ENCODE results near the gene ELL. TPM values are rescaled to one million over a fixed set of nuclear protein-coding genes. Genes with fewer than 3 reads are reported as not detected.
A peak's percentile ranks its signal among the peaks of the same experiment; 100 is the strongest.

Gene ELL
- total RNA-seq, 2 experiments from 2014 or later = 22.9 to 33.7 TPM

- CTCF ChIA-PET = interaction anchor here (0.7 to 3.6 kb wide), 7 partner anchors 9 to 111 kb away, joined by 3 to 12 read pairs (median 4); partner anchors contain the start of genes ELL and REX1BD
- peak overlapping the region; percentile 86 for H3K27ac Mint-ChIP-seq
- H3K4me1 Mint-ChIP-seq = peaks cover 79% of the 10 kb centered on the region
- H3K27me3 Mint-ChIP-seq = no peaks in the 10 kb centered on the region
- H3K4me3 Mint-ChIP-seq = no peak overlapping the region
- peak; percentile 67 for DNase-seq
- no peak for ATAC-seq
- H3K9me3 Mint-ChIP-seq (ENCODE audit: low read depth) = no peaks in the 10 kb centered on the region
- H3K36me3 Mint-ChIP-seq = no peaks in the 10 kb centered on the region
Observed at GRCh38 chr19:18477042-18477779, 44.7 kb downstream of the ELL start.

DNA sequence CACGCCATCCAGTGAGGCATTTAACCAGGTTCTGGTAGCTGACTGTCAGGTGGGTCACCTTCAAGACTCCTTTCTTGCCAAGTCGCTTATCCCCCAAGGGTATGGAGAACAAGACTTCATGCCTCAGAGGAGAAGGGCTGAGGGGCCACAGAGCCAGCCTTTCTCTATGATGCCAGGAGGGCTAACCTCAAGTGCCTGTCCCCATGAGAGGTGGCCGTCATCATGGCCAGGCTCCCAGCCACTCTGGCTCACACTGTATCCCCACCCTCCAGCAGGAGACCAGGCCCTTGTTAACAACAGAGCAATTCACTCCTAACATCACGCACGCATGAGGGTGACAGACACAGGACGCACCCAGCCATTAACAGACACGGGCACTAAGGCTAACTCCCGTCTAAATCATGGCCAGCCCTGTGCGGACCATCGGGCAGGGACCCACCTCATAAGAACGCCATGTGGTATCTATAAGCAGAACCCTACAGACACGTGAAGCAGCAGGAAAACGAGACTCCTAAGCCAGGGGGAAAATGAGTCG lies 45.3 kb downstream of the ELL start:
- H3K4me1 Mint-ChIP-seq = peaks cover 75% of the 10 kb centered on the region
- DNase-seq = no peak
- H3K4me3 Mint-ChIP-seq = no peak overlapping the region
- H3K27me3 Mint-ChIP-seq = no peaks in the 10 kb centered on the region
- no peaks in the 10 kb centered on the region for H3K36me3 Mint-ChIP-seq
- no peaks in the 10 kb centered on the region for H3K9me3 Mint-ChIP-seq (ENCODE audit: low read depth)
- ATAC-seq = no peak
- peak overlapping the region; percentile 86 for H3K27ac Mint-ChIP-seq
- CTCF ChIA-PET = interaction anchor here (0.7 to 3.6 kb wide), 9 partner anchors 10 to 112 kb away, joined by 3 to 12 read pairs (median 4); partner anchors contain the start of genes ELL and REX1BD

- DNase-seq = no peak
- Mint-ChIP-seq H3K36me3 (no peaks in the 10 kb centered on the region), H3K4me3 (no peak overlapping the region), H3K27ac (peak overlapping the region; percentile 82), H3K4me1 (peaks cover 68% of the 10 kb centered on the region), H3K9me3 (ENCODE audit: low read depth) (no peaks in the 10 kb centered on the region), H3K27me3 (no peaks in the 10 kb centered on the region)
- CTCF ChIA-PET = interaction anchor here (1.0 to 3.6 kb wide), 7 partner anchors 11 to 112 kb away, joined by 3 to 12 read pairs (median 5); partner anchors contain the start of gene REX1BD
- ATAC-seq = no peak
Observed at GRCh38 chr19:18475762-18476331, 46.0 kb downstream of the ELL start.

DNA sequence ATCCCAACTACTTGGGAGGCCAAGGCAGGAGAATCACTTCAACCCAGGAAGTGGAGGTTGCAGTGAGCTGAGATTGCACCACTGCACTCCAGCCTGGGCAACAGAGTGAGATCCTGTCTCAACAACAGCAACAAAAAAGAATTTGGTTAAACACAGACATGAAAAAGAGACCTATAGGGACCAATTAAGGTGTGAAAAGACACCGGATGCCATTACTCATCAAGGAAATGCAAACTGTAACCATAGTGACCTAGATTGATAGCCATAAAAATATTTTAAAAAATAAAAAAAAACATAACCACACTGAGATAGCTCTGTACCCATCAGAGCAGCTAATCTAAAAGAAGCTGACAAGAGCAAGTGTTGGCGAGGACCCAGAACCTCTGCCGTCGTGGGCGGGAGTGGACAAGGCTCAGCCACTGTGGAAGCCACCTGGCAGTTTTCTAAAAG lies 46.8 kb downstream of the ELL start:
- ATAC-seq = peak; percentile 70
- CTCF ChIA-PET = interaction anchor here (0.9 to 3.6 kb wide), 5 partner anchors 11 to 119 kb away, joined by 3 to 12 read pairs (median 6); partner anchors contain the start of gene REX1BD
- H3K4me1 Mint-ChIP-seq = peaks cover 65% of the 10 kb centered on the region
- no peaks in the 10 kb centered on the region for H3K9me3 Mint-ChIP-seq (ENCODE audit: low read depth)
- no peaks in the 10 kb centered on the region for H3K36me3 Mint-ChIP-seq
- H3K27ac Mint-ChIP-seq = peak overlapping the region; percentile 82
- H3K27me3 Mint-ChIP-seq = no peaks in the 10 kb centered on the region
- no peak overlapping the region for H3K4me3 Mint-ChIP-seq
- no peak for DNase-seq

DNA sequence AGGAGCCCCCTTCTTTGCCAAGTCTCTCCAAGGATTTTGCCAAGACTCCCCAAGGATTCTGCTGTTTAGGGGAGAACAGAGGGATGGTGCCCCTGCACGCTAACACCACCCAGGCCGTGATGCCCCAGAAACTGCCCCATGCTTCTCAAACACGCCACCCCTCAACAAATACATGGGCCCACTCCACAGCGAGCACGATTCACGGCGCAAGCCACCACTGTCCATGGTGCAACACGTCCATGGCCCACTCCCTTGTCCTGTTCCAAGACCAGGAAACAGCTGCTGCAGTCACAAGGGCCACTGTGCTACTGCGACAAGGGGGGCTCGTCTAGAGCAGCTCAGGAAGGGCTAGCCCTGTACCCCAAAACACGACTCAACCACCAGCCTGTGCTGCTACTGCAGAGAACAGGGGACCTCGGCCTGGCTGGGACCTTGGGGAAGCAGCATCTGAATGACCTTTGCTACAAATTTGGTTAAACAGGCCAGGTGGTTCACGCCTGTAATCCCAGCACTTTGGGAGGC lies 47.4 kb downstream of the ELL start:
- CTCF ChIA-PET = interaction anchor here (0.6 to 3.6 kb wide), 10 partner anchors 12 to 120 kb away, joined by 3 to 12 read pairs (median 4); partner anchors contain the start of gene REX1BD
- H3K36me3 Mint-ChIP-seq = no peaks in the 10 kb centered on the region
- no peak for DNase-seq
- no peaks in the 10 kb centered on the region for H3K27me3 Mint-ChIP-seq
- H3K4me1 Mint-ChIP-seq = peaks cover 61% of the 10 kb centered on the region
- H3K27ac Mint-ChIP-seq = peak overlapping the region; percentile 71
- H3K9me3 Mint-ChIP-seq (ENCODE audit: low read depth) = no peaks in the 10 kb centered on the region
- ATAC-seq = no peak
- no peak overlapping the region for H3K4me3 Mint-ChIP-seq

GRCh38 chr19:18473706-18474087 lies 48.2 kb downstream of the ELL start:
- no peaks in the 10 kb centered on the region for H3K27me3 Mint-ChIP-seq
- no peak overlapping the region for H3K4me3 Mint-ChIP-seq
- peaks cover 54% of the 10 kb centered on the region for H3K4me1 Mint-ChIP-seq
- no peak for DNase-seq
- peak overlapping the region; percentile 34 for H3K27ac Mint-ChIP-seq
- H3K9me3 Mint-ChIP-seq (ENCODE audit: low read depth) = no peaks in the 10 kb centered on the region
- H3K36me3 Mint-ChIP-seq = no peaks in the 10 kb centered on the region
- CTCF ChIA-PET = interaction anchor here (0.6 to 5.0 kb wide), 9 partner anchors 13 to 374 kb away, joined by 3 to 24 read pairs (median 3); partner anchors contain the start of genes ELL and REX1BD
- ATAC-seq = no peak

DNA sequence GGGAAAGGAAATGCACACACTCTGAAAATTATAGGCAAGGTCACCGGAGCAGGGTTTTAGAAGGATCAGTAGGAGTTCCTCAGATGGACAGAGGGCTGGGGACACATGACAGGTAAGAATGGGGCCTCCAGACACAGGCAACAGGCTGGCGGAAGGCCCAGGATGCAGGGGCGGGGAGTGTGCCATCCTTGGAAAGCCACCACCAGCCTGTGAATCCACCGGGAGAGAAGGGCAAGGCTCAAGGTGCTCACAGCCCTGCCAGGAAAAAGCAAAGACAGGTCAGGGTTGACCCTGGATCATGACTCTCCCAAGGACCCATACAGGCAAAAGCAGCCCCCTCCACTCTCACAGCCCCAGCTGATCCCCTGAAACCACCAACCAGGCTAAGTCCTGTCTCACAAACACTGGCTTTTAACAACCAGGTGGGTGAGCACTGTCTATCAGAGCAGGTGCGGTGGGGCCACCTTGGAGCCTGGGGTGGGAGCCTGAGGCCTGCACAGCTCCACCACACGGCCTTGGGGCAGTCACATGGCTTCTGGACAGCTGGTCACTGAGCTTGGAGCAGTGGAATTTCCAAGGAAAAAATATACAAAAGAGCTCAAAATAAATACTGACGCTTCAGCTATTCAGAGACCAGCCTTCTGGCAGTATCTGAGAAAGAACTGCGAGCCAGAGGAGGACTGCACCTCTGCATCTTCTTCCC lies 48.7 kb downstream of the ELL start:
- Mint-ChIP-seq H3K27ac (peak overlapping the region; percentile 34), H3K4me1 (peaks cover 50% of the 10 kb centered on the region), H3K4me3 (no peak overlapping the region), H3K36me3 (no peaks in the 10 kb centered on the region), H3K9me3 (ENCODE audit: low read depth) (no peaks in the 10 kb centered on the region), H3K27me3 (no peaks in the 10 kb centered on the region)
- DNase-seq (no peak), ATAC-seq (no peak)
- CTCF ChIA-PET = interaction anchor here (0.6 to 5.0 kb wide), 7 partner anchors 23 to 375 kb away, joined by 3 to 24 read pairs (median 3); partner anchors contain the start of genes ELL and REX1BD

DNA sequence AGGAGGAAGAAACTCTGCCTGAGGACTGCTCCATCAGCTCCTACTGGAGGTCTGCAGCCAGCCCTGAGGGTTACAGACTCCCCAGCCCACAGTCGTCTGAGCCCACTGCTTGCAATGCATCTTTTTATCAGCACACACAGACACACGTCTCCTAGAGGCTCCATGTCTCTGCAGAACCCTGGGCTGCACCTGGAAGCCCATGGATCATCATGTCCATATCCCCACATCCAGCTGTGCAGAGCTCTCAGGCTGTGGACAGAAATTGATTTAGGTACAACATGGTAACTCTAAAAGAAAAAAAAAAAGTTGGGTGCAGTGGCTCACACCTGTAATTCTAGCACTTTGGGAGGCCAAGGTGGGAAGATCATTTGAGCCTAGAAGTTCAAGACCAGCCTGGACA lies 51.1 kb downstream of the ELL start:
- ATAC-seq (no peak), DNase-seq (no peak)
- Mint-ChIP-seq H3K9me3 (ENCODE audit: low read depth) (no peaks in the 10 kb centered on the region), H3K4me3 (no peak overlapping the region), H3K27ac (no peak overlapping the region), H3K36me3 (no peaks in the 10 kb centered on the region), H3K4me1 (peaks cover 31% of the 10 kb centered on the region), H3K27me3 (no peaks in the 10 kb centered on the region)
- CTCF ChIA-PET = interaction anchor here (0.6 to 5.0 kb wide), 13 partner anchors 20 to 118 kb away, joined by 3 to 24 read pairs (median 8); partner anchors contain the start of genes ELL, KXD1, REX1BD and UBA52

- no peaks in the 10 kb centered on the region for H3K9me3 Mint-ChIP-seq (ENCODE audit: low read depth)
- H3K36me3 Mint-ChIP-seq = peaks cover 5% of the 10 kb centered on the region
- no peak overlapping the region for H3K4me3 Mint-ChIP-seq
- H3K27ac Mint-ChIP-seq = no peak overlapping the region
- H3K27me3 Mint-ChIP-seq = no peaks in the 10 kb centered on the region
- CTCF ChIA-PET = interaction anchor here (0.7 to 5.0 kb wide), 24 partner anchors 8 to 207 kb away, joined by 3 to 24 read pairs (median 6); partner anchors contain the start of genes ELL, KXD1, REX1BD and UBA52
- peaks cover 25% of the 10 kb centered on the region for H3K4me1 Mint-ChIP-seq
- DNase-seq = peak; percentile 63
- ATAC-seq = peak; percentile 57
Observed at GRCh38 chr19:18469069-18469846, 52.6 kb downstream of the ELL start.

GRCh38 chr19:18468517-18468916 lies 53.4 kb downstream of the ELL start:
- ATAC-seq (no peak), DNase-seq (no peak)
- CTCF ChIA-PET = interaction anchor here (0.7 to 3.5 kb wide), 9 partner anchors 10 to 119 kb away, joined by 3 to 13 read pairs (median 6); partner anchors contain the start of genes ELL and UBA52
- H3K4me1 Mint-ChIP-seq = peaks cover 22% of the 10 kb centered on the region
- H3K27ac Mint-ChIP-seq = no peak overlapping the region
- H3K27me3 Mint-ChIP-seq = no peaks in the 10 kb centered on the region
- H3K36me3 Mint-ChIP-seq = peaks cover 7% of the 10 kb centered on the region
- H3K9me3 Mint-ChIP-seq (ENCODE audit: low read depth) = no peaks in the 10 kb centered on the region
- H3K4me3 Mint-ChIP-seq = no peak overlapping the region

- DNase-seq (no peak), ATAC-seq (no peak)
- Mint-ChIP-seq H3K9me3 (ENCODE audit: low read depth) (no peaks in the 10 kb centered on the region), H3K27ac (peak overlapping the region; percentile 22), H3K4me1 (peaks cover 22% of the 10 kb centered on the region), H3K4me3 (no peak overlapping the region), H3K27me3 (no peaks in the 10 kb centered on the region), H3K36me3 (peaks cover 7% of the 10 kb centered on the region)
- CTCF ChIA-PET = interaction anchor here (0.7 to 3.5 kb wide), 7 partner anchors 14 to 120 kb away, joined by 3 to 13 read pairs (median 3); partner anchors contain the start of genes ELL and UBA52
Observed at GRCh38 chr19:18467978-18468377, 53.9 kb downstream of the ELL start.

GRCh38 chr19:18466354-18466753 lies 55.5 kb downstream of the ELL start:
- Mint-ChIP-seq H3K4me1 (peaks cover 21% of the 10 kb centered on the region), H3K27ac (peak overlapping the region; percentile 15), H3K9me3 (ENCODE audit: low read depth) (no peaks in the 10 kb centered on the region), H3K36me3 (peaks cover 8% of the 10 kb centered on the region), H3K27me3 (no peaks in the 10 kb centered on the region), H3K4me3 (no peak overlapping the region)
- DNase-seq = no peak
- CTCF ChIA-PET = interaction anchor here (0.7 to 1.2 kb wide), 4 partner anchors 16 to 55 kb away, joined by 3 to 4 read pairs (median 3); no protein-coding TSS in a partner anchor
- ATAC-seq = no peak
